CD4-positive, alpha-beta T cell treated with Interleukin-17A for 1 hour (primary cell): ENCODE results near the gene FMNL2.
"Not testable (repeated sequence)": the region's sequence is repeated elsewhere in the genome, so short reads cannot be mapped to it uniquely, and the experiment has no call there.

ENCODE experiments used
- DNase-seq: peaks from one replicate; pipeline ENCODE4 v3.0.0-alpha.2; 2020

Gene FMNL2

GRCh38 chr2:152454371-152454770, 119.4 kb downstream of the FMNL2 start:
- DNase-seq: no peak

- DNase-seq: no peak
Observed at GRCh38 chr2:152454960-152455359, 120.0 kb downstream of the FMNL2 start.

GRCh38 chr2:152455738-152456137, 120.8 kb downstream of the FMNL2 start:
- no peak for DNase-seq

GRCh38 chr2:152456262-152456661, 121.3 kb downstream of the FMNL2 start:
- no peak for DNase-seq

- no peak for DNase-seq
Observed at GRCh38 chr2:152458441-152458940, 123.5 kb downstream of the FMNL2 start.

- no peak for DNase-seq
Observed at GRCh38 chr2:152459091-152459490, 124.1 kb downstream of the FMNL2 start.

GRCh38 chr2:152460567-152460966, 125.6 kb downstream of the FMNL2 start:
- DNase-seq: no peak

- DNase-seq: no peak
Observed at GRCh38 chr2:152462120-152462519, 127.1 kb downstream of the FMNL2 start.

- DNase-seq: no peak
Observed at GRCh38 chr2:152462779-152463178, 127.8 kb downstream of the FMNL2 start.

GRCh38 chr2:152464851-152465470, 130.0 kb downstream of the FMNL2 start:
- DNase-seq: no peak

- no peak for DNase-seq
Observed at GRCh38 chr2:152465541-152465940, 130.6 kb downstream of the FMNL2 start.

- no peak for DNase-seq
Observed at GRCh38 chr2:152466041-152466440, 131.1 kb downstream of the FMNL2 start.

GRCh38 chr2:152466980-152467676, 132.2 kb downstream of the FMNL2 start:
- DNase-seq: peak; percentile 2

GRCh38 chr2:152467677-152468410, 132.9 kb downstream of the FMNL2 start:
- no peak for DNase-seq

- no peak for DNase-seq
Observed at GRCh38 chr2:152468899-152469692, 134.1 kb downstream of the FMNL2 start.

GRCh38 chr2:152470861-152471854, 136.2 kb downstream of the FMNL2 start:
- no peak for DNase-seq

GRCh38 chr2:152472481-152472887, 137.5 kb downstream of the FMNL2 start:
- no peak for DNase-seq

- no peak for DNase-seq
Observed at GRCh38 chr2:152473151-152473857, 138.3 kb downstream of the FMNL2 start.

GRCh38 chr2:152474523-152474922, 139.5 kb downstream of the FMNL2 start:
- DNase-seq: not testable (repeated sequence)

GRCh38 chr2:152475982-152476381, 141.0 kb downstream of the FMNL2 start:
- no peak for DNase-seq
